ENCODE measurements around the gene NANOG. TPM values are rescaled to one million over a fixed set of nuclear protein-coding genes. Genes with fewer than 3 reads are reported as not detected.
"Not testable (repeated sequence)": the region's sequence is repeated elsewhere in the genome, so short reads cannot be mapped to it uniquely, and the experiment has no call there.

Gene NANOG
- total RNA-seq, result not detected

DNA sequence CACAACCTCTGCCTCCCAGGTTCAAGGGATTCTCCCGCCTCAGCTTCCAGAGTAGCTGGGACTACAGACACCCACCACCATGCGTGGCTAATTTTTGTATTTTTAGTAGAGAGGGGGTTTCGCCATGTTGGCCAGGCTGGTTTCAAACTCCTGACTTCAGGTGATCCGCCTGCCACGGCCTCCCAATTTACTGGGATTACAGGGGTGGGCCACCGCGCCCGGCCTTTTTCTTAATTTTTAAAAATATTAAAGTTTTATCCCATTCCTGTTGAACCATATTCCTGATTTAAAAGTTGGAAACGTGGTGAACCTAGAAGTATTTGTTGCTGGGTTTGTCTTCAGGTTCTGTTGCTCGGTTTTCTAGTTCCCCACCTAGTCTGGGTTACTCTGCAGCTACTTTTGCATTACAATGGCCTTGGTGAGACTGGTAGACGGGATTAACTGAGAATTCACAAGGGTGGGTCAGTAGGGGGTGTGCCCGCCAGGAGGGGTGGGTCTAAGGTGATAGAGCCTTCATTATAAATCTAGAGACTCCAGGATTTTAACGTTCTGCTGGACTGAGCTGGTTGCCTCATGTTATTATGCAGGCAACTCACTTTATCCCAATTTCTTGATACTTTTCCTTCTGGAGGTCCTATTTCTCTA lies at the start of gene NANOG:
Gene NANOG (plus strand): TSS at position 519 of the 645 bp plus-strand sequence. CDS start 213 bp downstream, outside the sequence.
- DNase-seq (ENCODE audit: low read depth in 2 of 3, low spot score in 2 of 3), result not testable (repeated sequence)

DNA sequence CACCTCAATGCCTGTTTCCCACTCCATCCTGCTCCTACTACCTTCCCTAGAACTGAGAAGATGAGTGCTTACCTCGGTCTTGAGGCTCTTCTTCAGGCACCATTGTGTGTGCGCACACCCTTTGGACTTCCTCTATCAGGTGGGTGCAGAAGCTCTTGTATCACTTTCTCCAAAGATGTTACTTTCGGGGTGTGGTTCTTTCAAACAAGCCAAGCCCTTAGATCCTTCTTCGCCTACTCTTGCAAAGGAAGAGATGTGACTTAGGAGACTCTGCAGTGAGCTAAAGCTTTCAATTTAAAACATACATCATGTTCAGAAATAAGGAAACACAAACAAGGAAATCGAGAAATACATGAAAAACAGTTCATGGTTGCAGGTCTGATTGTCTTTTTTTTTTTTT lies 42.0 kb upstream of the NANOG start, which contains the start of gene CLEC4C:
Gene CLEC4C (minus strand): TSS at position 130 of the 400 bp plus-strand sequence. CDS start 27 bp downstream, at position 103.
- DNase-seq (ENCODE audit: low read depth in 2 of 3, low spot score in 2 of 3), result no peak

DNA sequence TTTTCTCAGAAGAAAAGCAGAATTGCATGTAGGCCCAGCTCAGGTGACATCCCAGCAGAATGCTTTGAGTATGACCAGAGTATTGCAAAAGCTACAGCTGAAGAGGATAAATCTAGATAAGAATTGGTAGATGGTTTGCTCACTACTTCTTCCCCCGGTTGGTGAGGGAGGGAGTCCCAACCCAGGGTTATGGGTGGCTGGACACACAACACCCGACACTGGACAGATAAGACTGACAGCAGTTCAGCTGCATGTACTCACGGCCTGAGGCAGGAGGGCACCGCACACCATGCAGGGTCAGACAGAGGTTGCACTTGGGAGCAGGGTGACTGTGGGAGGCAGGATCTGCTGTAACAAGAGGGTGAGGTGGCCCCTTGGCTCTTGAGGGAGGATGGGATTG lies 40.4 kb upstream of the NANOG start:
- DNase-seq (ENCODE audit: low read depth in 2 of 3, low spot score in 2 of 3), result no peak

- no peak for DNase-seq (ENCODE audit: low read depth in 2 of 3, low spot score in 2 of 3)
These were observed 39.8 kb upstream of the NANOG start for GRCh38 chr12:7749442-7749841.

DNA sequence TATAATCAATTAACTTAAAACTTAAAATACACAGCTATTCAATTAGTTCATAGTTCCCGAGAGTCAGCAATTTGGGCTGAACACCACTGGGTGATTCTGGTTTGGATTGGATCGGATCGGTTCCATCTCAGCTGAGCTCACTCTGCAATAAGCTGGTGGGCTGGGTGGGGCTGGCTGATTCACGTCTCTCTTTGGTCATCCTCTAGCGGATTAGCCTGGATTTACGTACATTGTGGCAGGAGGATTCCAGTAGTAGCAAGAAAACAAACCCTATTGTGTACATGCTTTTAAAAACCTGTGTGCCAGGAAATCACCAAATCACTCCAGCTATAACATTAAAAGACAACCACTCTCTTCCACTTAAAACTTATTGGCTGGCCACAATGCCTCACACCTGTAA lies 38.9 kb upstream of the NANOG start:
- no peak for DNase-seq (ENCODE audit: low read depth in 2 of 3, low spot score in 2 of 3)

DNA sequence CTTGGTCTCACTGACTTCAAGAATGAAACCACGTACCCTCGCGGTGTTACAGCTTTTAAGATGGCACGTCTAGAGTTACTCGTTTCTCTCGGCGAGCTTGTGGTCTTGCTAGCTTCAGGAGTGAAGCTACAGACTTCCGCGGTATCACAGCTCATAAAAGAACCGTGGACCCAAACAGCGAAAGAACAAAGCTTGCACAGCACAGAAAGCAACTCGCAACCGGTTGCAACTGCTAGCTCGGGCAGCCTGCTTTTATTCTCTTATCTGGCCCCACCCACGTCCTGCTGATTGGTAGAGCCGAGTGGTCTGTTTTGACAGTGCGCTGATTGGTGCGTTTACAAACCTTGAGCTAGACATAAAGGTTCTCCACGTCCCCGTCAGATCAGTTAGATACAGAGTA lies 37.8 kb upstream of the NANOG start:
- DNase-seq (ENCODE audit: low read depth in 2 of 3, low spot score in 2 of 3), result no peak

DNA sequence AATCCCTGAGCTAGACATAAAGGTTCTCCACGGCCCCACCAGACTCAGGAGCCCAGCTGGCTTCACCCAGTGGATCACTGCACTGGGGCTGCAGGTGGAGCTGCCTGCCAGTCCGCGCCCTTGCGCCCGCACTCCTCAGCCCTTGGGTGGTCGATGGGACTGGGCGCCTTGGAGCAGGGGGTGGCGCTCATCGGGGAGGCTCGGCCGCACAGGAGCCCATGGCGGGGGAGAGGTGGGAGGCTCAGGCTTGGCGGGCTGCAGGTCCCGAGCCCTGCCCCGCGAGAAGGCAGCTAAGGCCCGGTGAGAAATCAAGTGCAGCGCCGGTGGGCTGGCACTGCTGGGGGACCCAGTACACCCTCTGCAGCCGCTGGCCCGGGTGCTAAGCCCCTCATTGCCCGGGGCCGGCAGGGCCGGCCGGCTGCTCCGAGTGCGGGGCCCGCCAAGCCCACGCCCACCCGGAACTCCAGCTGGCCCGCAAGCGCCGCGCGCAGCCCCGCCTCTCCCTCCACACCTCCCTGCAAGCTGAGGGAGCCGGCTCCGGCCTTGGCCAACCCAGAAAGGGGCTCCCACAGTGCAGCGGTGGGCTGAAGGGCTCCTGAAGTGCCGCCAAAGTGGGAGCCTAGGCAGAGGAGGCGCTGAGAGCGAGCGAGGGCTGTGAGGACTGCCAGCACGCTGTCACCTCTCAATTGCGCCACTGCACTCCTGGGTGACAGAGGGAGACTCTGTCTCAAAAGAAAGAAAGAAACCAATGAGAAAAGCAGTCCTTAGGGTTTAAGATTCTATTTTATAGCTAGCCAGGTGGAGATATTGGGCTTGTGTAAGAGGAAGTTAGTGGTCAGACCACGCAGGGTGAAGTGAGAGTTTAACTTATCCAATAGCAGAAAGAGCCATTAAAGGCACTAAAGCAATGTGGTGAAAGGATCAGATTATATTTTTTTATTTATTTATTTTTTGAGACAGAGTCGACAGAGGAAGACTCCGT lies 37.0 kb upstream of the NANOG start:
- DNase-seq (ENCODE audit: low read depth in 2 of 3, low spot score in 2 of 3), result peak in 2 of 3 donors; percentile 40 to 75

- DNase-seq (ENCODE audit: low read depth in 2 of 3, low spot score in 2 of 3), result not testable (repeated sequence)
These were observed 33.5 kb upstream of the NANOG start for GRCh38 chr12:7755668-7756067.

DNA sequence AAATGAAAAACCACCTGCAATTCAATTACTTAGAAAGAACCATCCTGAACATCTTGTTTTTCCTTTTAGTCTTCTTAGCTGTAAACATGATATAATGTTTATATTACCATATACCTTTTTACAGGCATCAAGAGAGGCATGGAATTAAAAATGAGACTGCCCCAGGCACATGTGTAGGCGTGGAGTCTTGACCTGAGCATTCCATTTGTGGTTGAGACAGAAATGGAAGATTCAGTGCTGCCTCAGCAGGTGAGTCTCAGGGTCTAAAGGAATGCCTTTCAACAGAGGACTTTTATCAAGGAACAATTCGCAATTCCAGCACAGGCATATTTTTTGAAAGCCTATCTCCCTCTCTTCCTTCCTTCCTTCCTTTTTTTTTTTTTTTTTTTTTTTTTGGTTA lies 32.2 kb upstream of the NANOG start:
- DNase-seq (ENCODE audit: low read depth in 2 of 3, low spot score in 2 of 3), result no peak

GRCh38 chr12:7758766-7759140 lies 30.4 kb upstream of the NANOG start:
- peak in 1 of 3 donors; percentile 43 for DNase-seq (ENCODE audit: low read depth in 2 of 3, low spot score in 2 of 3)

GRCh38 chr12:7769999-7770398 lies 19.2 kb upstream of the NANOG start:
- DNase-seq (ENCODE audit: low read depth in 2 of 3, low spot score in 2 of 3), result no peak

GRCh38 chr12:7781274-7781673 lies 7.9 kb upstream of the NANOG start:
- no peak for DNase-seq (ENCODE audit: low read depth in 2 of 3, low spot score in 2 of 3)

- no peak for DNase-seq (ENCODE audit: low read depth in 2 of 3, low spot score in 2 of 3)
These were observed 7.1 kb upstream of the NANOG start for GRCh38 chr12:7782055-7782454.

GRCh38 chr12:7783433-7783832 lies 5.8 kb upstream of the NANOG start:
- not testable (repeated sequence) for DNase-seq (ENCODE audit: low read depth in 2 of 3, low spot score in 2 of 3)

GRCh38 chr12:7784701-7785100 lies 4.5 kb upstream of the NANOG start:
- no peak for DNase-seq (ENCODE audit: low read depth in 2 of 3, low spot score in 2 of 3)

- DNase-seq (ENCODE audit: low read depth in 2 of 3, low spot score in 2 of 3), result no peak
These were observed 1.5 kb upstream of the NANOG start for GRCh38 chr12:7787574-7788293.

DNA sequence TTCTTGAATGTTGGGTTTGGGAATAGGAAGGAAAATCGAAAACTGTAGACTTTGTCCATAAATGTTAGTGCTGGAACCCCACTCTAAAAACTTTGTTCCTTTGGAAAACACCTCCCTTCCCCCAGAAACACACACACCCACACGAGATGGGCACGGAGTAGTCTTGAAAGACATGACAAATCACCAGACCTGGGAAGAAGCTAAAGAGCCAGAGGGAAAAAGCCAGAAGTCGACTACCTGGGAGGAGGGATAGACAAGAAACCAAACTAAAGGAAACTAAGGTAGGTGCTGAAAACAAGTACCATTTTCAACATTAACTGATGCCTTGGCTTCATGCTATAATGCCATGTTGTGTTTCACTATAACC lies 925 bp upstream of the NANOG start:
- no peak for DNase-seq (ENCODE audit: low read depth in 2 of 3, low spot score in 2 of 3)

GRCh38 chr12:7793211-7793610 lies 4.0 kb downstream of the NANOG start:
- DNase-seq (ENCODE audit: low read depth in 2 of 3, low spot score in 2 of 3), result no peak

DNA sequence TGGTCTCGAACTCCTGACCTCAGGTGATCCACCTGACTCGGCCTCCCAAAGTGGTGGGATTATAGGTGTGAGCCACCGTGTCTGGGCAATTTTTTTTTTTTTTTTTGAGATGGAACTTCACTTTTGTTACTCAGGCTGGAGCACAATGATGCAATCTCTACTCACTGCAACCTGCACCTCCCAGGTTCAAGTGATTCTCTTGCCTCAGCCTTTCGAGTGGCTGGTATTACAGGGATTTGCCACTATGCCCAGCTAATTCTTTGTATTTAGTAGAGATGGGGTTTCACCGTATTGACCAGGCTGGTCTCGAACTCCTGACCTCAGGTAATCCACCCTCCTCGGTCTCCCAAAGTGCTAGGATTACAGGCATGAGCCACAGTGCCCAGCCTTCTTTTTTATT lies 8.1 kb downstream of the NANOG start:
- DNase-seq (ENCODE audit: low read depth in 2 of 3, low spot score in 2 of 3), result not testable (repeated sequence)

DNA sequence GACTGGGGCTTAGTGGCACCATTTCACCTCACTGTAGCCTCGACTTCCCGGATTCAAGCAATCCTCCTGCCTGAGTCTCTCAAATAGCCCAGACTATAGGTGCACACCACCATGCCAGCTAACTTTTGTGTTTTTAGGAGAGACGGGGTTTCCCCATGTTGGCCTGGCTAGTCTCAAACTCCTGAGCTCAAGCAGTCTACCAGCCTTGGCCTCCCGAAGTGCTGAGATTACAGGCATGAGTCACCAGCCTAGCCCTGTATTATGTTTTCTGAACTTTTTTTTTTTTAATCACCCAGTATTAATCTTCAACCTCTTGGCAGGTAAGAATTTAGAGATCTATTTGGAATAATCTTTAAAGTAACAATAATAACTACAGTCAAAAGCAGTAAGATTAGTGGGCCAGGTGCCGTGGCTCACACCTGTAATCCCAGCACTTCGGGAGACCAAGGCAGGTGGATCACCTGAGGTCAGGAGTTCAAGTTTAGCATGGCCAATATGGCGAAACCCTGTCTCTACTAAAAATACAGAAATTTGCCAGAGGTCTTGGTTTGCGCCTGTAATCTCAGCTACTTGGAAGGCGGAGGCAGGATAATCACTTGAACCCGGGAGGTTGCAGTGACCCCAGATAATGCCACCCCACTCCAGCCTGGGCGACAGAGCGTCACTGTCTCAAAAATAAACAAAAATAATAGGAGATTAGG lies 8.6 kb downstream of the NANOG start:
- DNase-seq (ENCODE audit: low read depth in 2 of 3, low spot score in 2 of 3), result no peak
